OCI-LY3 (cell line): ENCODE measurements around the gene DNAH17.

Experiments used
- H2AFZ ChIP-seq: fragments of 200-600, 300-600 bp; shearing (Covaris generic); 2 replicates; pipeline ENCODE4 v1.6.0; 2014; ENCODE audit warnings: antibody characterized with exemption, low read depth, low read length
- H3K27ac ChIP-seq: fragments of 200-600, 300-600 bp; sonication (generic); 2 replicates; pipeline ENCODE4 v1.5.1; 2014; ENCODE audit warnings: mild to moderate bottlenecking, low read length, moderate library complexity, mixed read lengths
- H3K27me3 ChIP-seq: fragments of 200-600, 300-600 bp; sonication (generic); 2 replicates; pipeline ENCODE4 v1.6.1; 2014; ENCODE audit warnings: low read depth, low read length, mixed read lengths
- H3K36me3 ChIP-seq: fragments of 200-600, 300-600 bp; sonication (generic); replicated peaks from 2 replicates; pipeline ENCODE3; 2014; ENCODE audit warnings: low read depth, low read length, mixed read lengths
- H3K4me1 ChIP-seq: fragments of 300-600, 200-600 bp; sonication (generic); 2 replicates; pipeline ENCODE4 v1.6.1; 2014; ENCODE audit warnings: low read length, mixed read lengths
- H3K4me2 ChIP-seq: fragments of 200-600, 300-600 bp; sonication (generic); 2 replicates; pipeline ENCODE4 v1.6.1; 2014; ENCODE audit warnings: low read length, mixed read lengths
- H3K4me3 ChIP-seq: fragments of 300-600, 200-600 bp; sonication (generic); 2 replicates; pipeline ENCODE4 v1.5.1; 2014; ENCODE audit warnings: antibody characterized with exemption, mild to moderate bottlenecking, low read length, moderate library complexity
- H3K79me2 ChIP-seq: fragments of 300-600, 200-600 bp; shearing (Covaris generic); 2 replicates; pipeline ENCODE4 v1.6.1; 2014; ENCODE audit warnings: mild to moderate bottlenecking, low read length, mixed read lengths
- H3K9ac ChIP-seq: fragments of 300-600, 200-600 bp; shearing (Covaris generic); 2 replicates; pipeline ENCODE4 v1.6.0; 2014; ENCODE audit warnings: mild to moderate bottlenecking, low read length, moderate library complexity
- H3K9me3 ChIP-seq: fragments of 200-600, 300-600 bp; shearing (Covaris generic); 2 replicates; pipeline ENCODE4 v1.6.1; 2014; ENCODE audit warnings: low read length, mixed read lengths; ENCODE audit not compliant: insufficient read depth
- H4K20me1 ChIP-seq: fragments of 200-600, 300-600 bp; sonication (generic); 2 replicates; pipeline ENCODE4 v1.6.1; 2016; ENCODE audit warnings: low read length, mixed read lengths; ENCODE audit not compliant: insufficient read depth
- CTCF ChIP-seq: fragments of 200-600, 300-600 bp; sonication (generic); IDR thresholded peaks from 2 replicates; pipeline ENCODE4 v1.5.1; 2014; ENCODE audit warnings: antibody characterized with exemption, low read length, low read depth
- EZH2phosphoT487 ChIP-seq: fragments of 200-600 bp; shearing (Covaris generic); IDR thresholded peaks from 2 replicates; pipeline ENCODE4 v1.6.1; 2018; ENCODE audit warnings: antibody characterized with exemption, mixed run types, low read depth

The DNAH17 gene

DNA sequence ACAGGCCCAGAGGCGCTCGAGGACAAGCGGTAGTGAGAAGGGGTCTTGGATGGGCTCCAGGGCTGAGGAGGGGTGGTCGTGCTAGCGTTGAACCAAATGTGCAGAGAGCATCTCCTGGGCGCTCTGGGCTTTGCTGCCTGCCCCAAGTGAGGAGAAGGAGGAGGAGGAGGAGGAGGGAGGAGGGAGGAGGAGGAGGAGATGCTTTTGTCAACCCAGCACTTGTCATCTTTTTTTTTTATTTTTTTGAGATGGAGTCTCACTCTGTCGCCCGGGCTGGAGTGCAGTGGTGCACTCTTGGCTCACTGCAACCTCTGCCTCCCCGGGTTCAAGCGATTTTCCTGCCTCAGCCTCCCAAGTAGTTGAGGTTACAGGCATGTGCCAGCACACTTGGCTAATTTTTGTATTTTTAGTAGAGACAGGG, 138.9 kb downstream of the DNAH17 start:
- no peak overlapping the region for H3K9ac ChIP-seq
- no peak overlapping the region for H2AFZ ChIP-seq
- H3K4me2 ChIP-seq: no peak overlapping the region
- TF ChIP-seq CTCF (no peak), EZH2phosphoT487 (no peak)
- no peaks in the 10 kb centered on the region for H3K36me3 ChIP-seq
- peaks cover 4% of the 10 kb centered on the region; the same call in 1 of the 2 replicates for H3K27me3 ChIP-seq
- no peak overlapping the region for H3K4me3 ChIP-seq
- no peaks in the 10 kb centered on the region for H4K20me1 ChIP-seq
- no peak overlapping the region for H3K27ac ChIP-seq
- H3K9me3 ChIP-seq: no peaks in the 10 kb centered on the region
- H3K4me1 ChIP-seq: no peaks in the 10 kb centered on the region
- H3K79me2 ChIP-seq: no peaks in the 10 kb centered on the region

DNA sequence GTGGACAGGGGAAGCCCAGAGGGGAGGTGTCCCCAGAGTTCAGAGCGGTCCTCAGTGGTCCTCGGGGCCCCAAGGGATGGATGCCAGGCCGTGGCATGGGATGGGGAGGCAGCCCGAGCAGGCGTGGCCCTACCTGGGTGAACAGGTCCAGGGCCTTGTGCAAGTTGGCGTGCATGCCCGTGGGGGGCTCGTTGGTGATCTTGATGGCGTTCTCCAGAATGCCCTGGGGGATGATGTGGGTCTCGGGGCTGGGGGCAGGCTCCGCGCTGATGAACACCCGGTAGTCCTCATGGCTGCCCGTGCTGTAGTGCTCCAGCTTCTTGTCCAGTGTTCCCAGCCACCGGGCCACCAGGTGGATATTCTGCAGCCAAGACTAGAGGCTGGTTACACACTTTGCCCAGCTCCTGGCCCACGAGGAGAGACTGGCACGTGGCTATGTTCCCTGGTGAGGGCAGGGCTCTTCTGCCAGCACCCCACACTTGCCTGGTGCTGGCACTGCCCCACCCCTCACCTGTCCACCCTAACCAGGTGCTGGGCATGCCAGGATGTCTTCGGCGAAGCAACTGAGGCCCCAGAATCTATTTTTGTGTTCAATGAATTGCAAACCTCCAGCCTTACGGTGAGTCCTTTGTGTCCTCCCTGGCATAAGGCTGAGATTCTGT, 139.6 kb downstream of the DNAH17 start:
- Histone ChIP-seq H3K9me3 (no peaks in the 10 kb centered on the region), H2AFZ (no peak overlapping the region), H4K20me1 (no peaks in the 10 kb centered on the region), H3K27ac (no peak overlapping the region), H3K79me2 (no peaks in the 10 kb centered on the region), H3K4me3 (no peak overlapping the region), H3K9ac (no peak overlapping the region), H3K27me3 (peaks cover 4% of the 10 kb centered on the region; the same call in 1 of the 2 replicates), H3K4me2 (no peak overlapping the region), H3K4me1 (no peaks in the 10 kb centered on the region), H3K36me3 (no peaks in the 10 kb centered on the region)
- no peak for TF ChIP-seq CTCF
- no peak for TF ChIP-seq EZH2phosphoT487

DNA sequence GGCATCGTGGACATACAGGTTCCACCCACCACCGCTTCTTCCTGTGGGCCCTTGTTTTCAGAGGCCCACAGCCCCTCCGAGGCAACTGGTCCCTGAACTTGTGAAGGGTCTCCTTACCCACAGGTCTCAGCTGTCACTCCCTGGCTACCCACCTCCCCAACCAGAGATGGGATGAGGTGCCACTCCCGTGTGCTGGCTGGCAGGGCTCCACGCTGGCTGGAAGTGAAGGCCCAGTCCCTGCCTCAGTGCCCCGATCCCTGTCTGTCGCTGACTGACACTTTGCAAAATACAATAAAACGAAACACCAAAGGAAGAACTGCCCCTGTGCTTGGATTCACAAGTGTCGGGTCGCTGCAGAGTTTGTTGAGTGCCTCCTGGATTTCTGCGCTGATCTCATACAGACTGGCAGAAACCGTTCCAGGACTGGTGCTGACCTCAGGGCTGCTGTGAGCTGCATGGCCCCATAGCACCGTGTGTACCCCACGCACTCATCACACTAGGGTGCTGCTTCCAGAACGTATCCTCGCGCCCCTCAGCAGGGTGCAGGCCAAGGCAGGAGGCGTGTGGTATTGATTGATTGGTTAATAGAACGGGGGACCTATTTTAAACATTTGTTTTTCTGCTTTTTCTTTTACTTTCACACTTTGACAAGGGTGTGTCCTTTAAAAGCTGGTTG, 141.7 kb downstream of the DNAH17 start:
- Histone ChIP-seq H4K20me1 (no peaks in the 10 kb centered on the region), H3K79me2 (no peaks in the 10 kb centered on the region), H3K9me3 (no peaks in the 10 kb centered on the region), H3K4me1 (no peaks in the 10 kb centered on the region), H3K9ac (no peak overlapping the region), H3K27me3 (peaks cover 4% of the 10 kb centered on the region; the same call in 1 of the 2 replicates), H2AFZ (no peak overlapping the region), H3K36me3 (no peaks in the 10 kb centered on the region), H3K4me2 (no peak overlapping the region), H3K4me3 (no peak overlapping the region), H3K27ac (no peak overlapping the region)
- no peak for TF ChIP-seq CTCF
- no peak for TF ChIP-seq EZH2phosphoT487

DNA sequence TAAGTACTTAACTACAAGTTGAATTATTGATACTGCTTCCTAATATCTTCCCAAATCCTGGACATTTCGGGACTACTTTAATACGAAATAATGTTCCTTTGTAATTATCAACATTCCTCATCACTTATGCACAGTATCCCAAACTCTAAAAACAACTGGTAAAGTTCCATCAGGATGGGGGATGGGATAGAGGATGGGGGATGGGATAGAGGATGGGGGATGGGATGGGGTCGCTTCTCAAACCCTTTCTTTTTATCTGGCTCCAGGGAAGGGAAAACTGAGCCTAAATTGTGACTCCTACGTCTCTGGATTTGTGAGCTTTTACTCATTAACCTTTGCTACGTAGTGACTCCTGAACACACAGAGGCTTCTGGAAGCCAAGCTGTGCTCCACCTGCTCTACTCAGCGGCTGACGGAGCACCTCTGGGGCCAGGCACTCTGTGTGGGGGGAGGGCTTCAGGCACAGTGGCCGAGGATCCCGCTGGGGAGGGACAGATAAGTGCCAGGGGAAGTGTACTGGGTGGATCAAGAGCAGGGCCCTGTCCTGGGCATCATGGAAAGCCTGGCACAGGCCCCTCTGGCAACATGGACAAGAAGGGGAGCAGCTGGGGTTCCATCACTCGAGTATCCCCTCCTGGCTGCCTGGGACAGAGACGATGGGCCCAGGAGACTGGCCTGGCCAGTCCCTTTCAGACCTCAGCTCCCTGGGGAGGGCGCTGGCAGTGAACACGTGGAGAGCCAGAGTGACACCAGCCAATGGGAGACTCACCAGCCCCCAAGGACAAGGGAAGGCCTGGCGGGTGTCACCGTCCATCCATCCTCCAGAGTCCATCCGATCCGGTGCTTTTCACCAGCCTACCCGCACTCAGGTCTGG, 142.5 kb downstream of the DNAH17 start:
- Histone ChIP-seq H3K4me2 (no peak overlapping the region), H4K20me1 (no peaks in the 10 kb centered on the region), H3K4me3 (no peak overlapping the region), H3K79me2 (no peaks in the 10 kb centered on the region), H3K4me1 (no peaks in the 10 kb centered on the region), H3K9ac (no peak overlapping the region), H3K27ac (no peak overlapping the region), H2AFZ (no peak overlapping the region), H3K9me3 (no peaks in the 10 kb centered on the region), H3K27me3 (peaks cover 4% of the 10 kb centered on the region; the same call in 1 of the 2 replicates), H3K36me3 (no peaks in the 10 kb centered on the region)
- TF ChIP-seq EZH2phosphoT487 (no peak), CTCF (no peak)
